Measurements from ENCODE around the gene PRSS3.
A peak's percentile ranks its signal among the peaks of the same experiment; 100 is the strongest.
"Not testable (repeated sequence)": the region's sequence is repeated elsewhere in the genome, so short reads cannot be mapped to it uniquely, and the experiment has no call there.

PRSS3 gene

GRCh38 chr9:33815781-33816180 is 20.4 kb downstream of the PRSS3 start:
- Histone ChIP-seq H3K4me3 (no peak overlapping the region), H3K27ac (peak overlapping the region in 20 of 21 experiments; percentile 92 to 100 (median 99))

- Histone ChIP-seq H3K27ac (peak within 1 kb of the TSS; percentile 92 to 100 (median 99)), H3K4me3 (peak within 1 kb of the TSS; percentile 73 to 96 (median 88))
Measured at GRCh38 chr9:33816327-33817252, 21.2 kb downstream of the PRSS3 start, which contains the start of gene UBE2R2. Gene UBE2R2, plus strand, starts transcription at chr9:33817160. Its CDS starts 598 bp downstream, at chr9:33817758.

GRCh38 chr9:33817327-33818166 is 22.2 kb downstream of the PRSS3 start:
- Histone ChIP-seq H3K27ac (peak overlapping the region; percentile 92 to 100 (median 99)), H3K4me3 (peak overlapping the region; percentile 73 to 96 (median 88))

GRCh38 chr9:33818167-33818846 is 22.9 kb downstream of the PRSS3 start:
- Histone ChIP-seq H3K4me3 (peak overlapping the region; percentile 73 to 96 (median 88)), H3K27ac (peak overlapping the region; percentile 92 to 100 (median 99))

GRCh38 chr9:33818847-33819500 is 23.6 kb downstream of the PRSS3 start:
- H3K4me3 ChIP-seq: peak overlapping the region; percentile 73 to 96 (median 88)
- H3K27ac ChIP-seq: peak overlapping the region in 19 of 21 experiments; percentile 92 to 100 (median 99)

- Histone ChIP-seq H3K4me3 (peak overlapping the region in 1 of 7 experiments; percentile 88), H3K27ac (peak overlapping the region in 4 of 21 experiments; percentile 12 to 92 (median 40))
Measured at GRCh38 chr9:33820231-33820745, 24.9 kb downstream of the PRSS3 start.

- Histone ChIP-seq H3K4me3 (no peak overlapping the region), H3K27ac (no peak overlapping the region)
Measured at GRCh38 chr9:33823801-33824200, 28.4 kb downstream of the PRSS3 start.

GRCh38 chr9:33827285-33827684 is 31.9 kb downstream of the PRSS3 start:
- H3K27ac ChIP-seq, H3K4me3 ChIP-seq: not testable (repeated sequence)

- not testable (repeated sequence) for H3K27ac ChIP-seq, H3K4me3 ChIP-seq
Measured at GRCh38 chr9:33829641-33830230, 34.4 kb downstream of the PRSS3 start.

- no peak overlapping the region for H3K4me3 ChIP-seq
- peak overlapping the region in 14 of 21 experiments; percentile 1 to 75 (median 32) for H3K27ac ChIP-seq
Measured at GRCh38 chr9:33835625-33836260, 40.4 kb downstream of the PRSS3 start.

GRCh38 chr9:33836261-33836660 is 40.9 kb downstream of the PRSS3 start:
- peak overlapping the region in 7 of 21 experiments; percentile 1 to 75 (median 42) for H3K27ac ChIP-seq
- H3K4me3 ChIP-seq: not testable (repeated sequence)

- H3K27ac ChIP-seq: peak overlapping the region in 6 of 21 experiments; percentile 7 to 40 (median 22)
Measured at GRCh38 chr9:33837138-33837537, 41.8 kb downstream of the PRSS3 start.

GRCh38 chr9:33840381-33840780 is 45.0 kb downstream of the PRSS3 start:
- no peak overlapping the region for H3K27ac ChIP-seq
- no peak overlapping the region for H3K4me3 ChIP-seq

More at GRCh38 chr9:33837138-33837537, 41.8 kb downstream of the PRSS3 start:
- H3K4me3 ChIP-seq: no peak overlapping the region

GRCh38 chr9:33843312-33843961 is 48.1 kb downstream of the PRSS3 start:
- H3K4me3 ChIP-seq: no peak overlapping the region
- peak overlapping the region in 8 of 21 experiments; percentile 8 to 59 (median 29) for H3K27ac ChIP-seq

- no peak overlapping the region for H3K4me3 ChIP-seq
- H3K27ac ChIP-seq: no peak overlapping the region
Measured at GRCh38 chr9:33846231-33846630, 50.9 kb downstream of the PRSS3 start.

GRCh38 chr9:33847894-33848205 is 52.5 kb downstream of the PRSS3 start:
- not testable (repeated sequence) for H3K27ac ChIP-seq, H3K4me3 ChIP-seq
